ENCODE data around the gene GOPC. TPM values are rescaled to one million over a fixed set of nuclear protein-coding genes. Genes with fewer than 3 reads are reported as not detected.

Gene GOPC
- total and polyA plus RNA-seq, 2 donors (not counting 3 experiments of a cell fraction or from before 2014, with no cell fraction given): 7.8 to 22.8 TPM

- Histone ChIP-seq H3K36me3 (ENCODE audit: control insufficient read depth in 2 of 2, extremely low read depth in 1 of 2, insufficient read depth in 2 of 2, low read length in 2 of 2) (no peaks in the 10 kb centered on the region), H3K9ac (replicated peaks; ENCODE audit: extremely low read depth, insufficient read depth, low read length) (no peak overlapping the region), H2AFZ (ENCODE audit: low read depth, low read length) (no peak overlapping the region), H3K9me3 (replicated peaks; ENCODE audit: control insufficient read depth, insufficient read depth, low read length) (no peaks in the 10 kb centered on the region), H3K27ac (ENCODE audit: insufficient read depth, low read depth, low read length) (no peak overlapping the region), H3K27me3 (ENCODE audit: control insufficient read depth in 2 of 2, insufficient read depth in 2 of 2, low read length in 2 of 2) (no peaks in the 10 kb centered on the region), H3K79me2 (ENCODE audit: control insufficient read depth, insufficient read depth, low read length) (no peaks in the 10 kb centered on the region), H3K4me1 (ENCODE audit: control insufficient read depth, extremely low read depth, insufficient read depth, low read length) (no peaks in the 10 kb centered on the region), H3K4me3 (replicated peaks in 1 of 3; ENCODE audit: insufficient read depth in 1 of 3, low read depth in 1 of 3, low read length in 3 of 3) (no peak overlapping the region), H3K9me1 (replicated peaks; ENCODE audit: control insufficient read depth, extremely low read depth, insufficient read depth, low read length) (no peaks in the 10 kb centered on the region), H4K20me1 (replicated peaks; ENCODE audit: control insufficient read depth, extremely low read depth, insufficient read depth, low read length) (no peaks in the 10 kb centered on the region), H3K4me2 (ENCODE audit: insufficient read depth, low read length) (no peak overlapping the region)
- BruUV-seq (replicated peaks): no TSS peak
- dilution Hi-C loops (cut with MboI; ENCODE audit: extremely low pct_ligation_motif_present, low sequenced_read_pairs) (no loop called here), intact Hi-C loops (cut with micrococcal nuclease) (no loop called here)
- ChIA-PET POLR2A (no interaction called here), CTCF (no interaction called here)
- DNase-seq (ENCODE audit: low read depth, low spot score) (no peak), FAIRE-seq (no peak)
- TF ChIP-seq GATA2 (IDR thresholded peaks at IDR 0.05; ENCODE audit: insufficient read depth, insufficient read length, low read depth, low read length) (no peak), FOS (IDR thresholded peaks at IDR 0.05; ENCODE audit: borderline replicate concordance, insufficient read depth, low read length) (no peak), EZH2 (IDR thresholded peaks at IDR 0.05; ENCODE audit: borderline replicate concordance, low read depth, low read length, severe bottlenecking) (no peak)
Observed at GRCh38 chr6:117627533-117627932, 25.2 kb upstream of the GOPC start.

GRCh38 chr6:117624869-117625481 lies 22.7 kb upstream of the GOPC start:
- TF ChIP-seq FOS (IDR thresholded peaks at IDR 0.05; ENCODE audit: borderline replicate concordance, insufficient read depth, low read length): no peak
- TF ChIP-seq MYC (IDR thresholded peaks at IDR 0.05; ENCODE audit: low read depth, low read length): no peak
- TF ChIP-seq MAX (IDR thresholded peaks at IDR 0.05; ENCODE audit: insufficient read depth, insufficient read length): no peak
- TF ChIP-seq CTCF (IDR thresholded peaks at IDR 0.05; ENCODE audit: extremely low read depth in 1 of 2, insufficient read depth in 1 of 2, low read depth in 1 of 2, low read length in 2 of 2): no peak
- no peak for TF ChIP-seq JUN (IDR thresholded peaks at IDR 0.05; ENCODE audit: borderline replicate concordance, insufficient read depth, insufficient read length, low read depth)
- TF ChIP-seq GATA2 (IDR thresholded peaks at IDR 0.05; ENCODE audit: insufficient read depth, insufficient read length, low read depth, low read length): no peak
- no peak for TF ChIP-seq POLR2AphosphoS5 (IDR thresholded peaks at IDR 0.05; ENCODE audit: insufficient read depth, low read depth, low read length)
- TF ChIP-seq POLR2A (IDR thresholded peaks at IDR 0.05; ENCODE audit: low read depth, low read length): no peak
- TF ChIP-seq EZH2 (IDR thresholded peaks at IDR 0.05; ENCODE audit: borderline replicate concordance, low read depth, low read length, severe bottlenecking): no peak
- Histone ChIP-seq H3K9me1 (replicated peaks; ENCODE audit: control insufficient read depth, extremely low read depth, insufficient read depth, low read length) (no peaks in the 10 kb centered on the region), H3K27me3 (ENCODE audit: control insufficient read depth in 2 of 2, insufficient read depth in 2 of 2, low read length in 2 of 2) (no peaks in the 10 kb centered on the region), H3K79me2 (ENCODE audit: control insufficient read depth, insufficient read depth, low read length) (no peaks in the 10 kb centered on the region), H3K4me3 (replicated peaks in 1 of 3; ENCODE audit: insufficient read depth in 1 of 3, low read depth in 1 of 3, low read length in 3 of 3) (no peak overlapping the region), H2AFZ (ENCODE audit: low read depth, low read length) (no peak overlapping the region), H3K36me3 (ENCODE audit: control insufficient read depth in 2 of 2, extremely low read depth in 1 of 2, insufficient read depth in 2 of 2, low read length in 2 of 2) (no peaks in the 10 kb centered on the region), H3K4me1 (ENCODE audit: control insufficient read depth, extremely low read depth, insufficient read depth, low read length) (no peaks in the 10 kb centered on the region), H3K4me2 (ENCODE audit: insufficient read depth, low read length) (no peak overlapping the region), H3K9ac (replicated peaks; ENCODE audit: extremely low read depth, insufficient read depth, low read length) (no peak overlapping the region), H3K27ac (ENCODE audit: insufficient read depth, low read depth, low read length) (no peak overlapping the region), H4K20me1 (replicated peaks; ENCODE audit: control insufficient read depth, extremely low read depth, insufficient read depth, low read length) (no peaks in the 10 kb centered on the region), H3K9me3 (replicated peaks; ENCODE audit: control insufficient read depth, insufficient read depth, low read length) (no peaks in the 10 kb centered on the region)
- no TSS peak for BruUV-seq (replicated peaks)
- intact Hi-C loops (cut with micrococcal nuclease): no loop called here
- POLR2A ChIA-PET: no interaction called here
- CTCF ChIA-PET: interaction anchor here (0.8 kb wide), 1 partner anchor 200 kb away, joined by 3 read pairs; the partner anchor contains the start of gene ROS1
- FAIRE-seq (no peak), DNase-seq (ENCODE audit: low read depth, low spot score) (no peak)
- dilution Hi-C loops (cut with MboI; ENCODE audit: extremely low pct_ligation_motif_present, low sequenced_read_pairs): no loop called here
